NCI-H128 (cell line): ENCODE results near the gene OPRM1.
"Not testable (repeated sequence)": the region's sequence is repeated elsewhere in the genome, so short reads cannot be mapped to it uniquely, and the experiment has no call there.

Source experiments
- DNase-seq: peaks from one replicate; lab custom pipeline; 2025; ENCODE audit not compliant: unreplicated experiment; lab: John Stamatoyannopoulos, UW

Gene OPRM1

DNA sequence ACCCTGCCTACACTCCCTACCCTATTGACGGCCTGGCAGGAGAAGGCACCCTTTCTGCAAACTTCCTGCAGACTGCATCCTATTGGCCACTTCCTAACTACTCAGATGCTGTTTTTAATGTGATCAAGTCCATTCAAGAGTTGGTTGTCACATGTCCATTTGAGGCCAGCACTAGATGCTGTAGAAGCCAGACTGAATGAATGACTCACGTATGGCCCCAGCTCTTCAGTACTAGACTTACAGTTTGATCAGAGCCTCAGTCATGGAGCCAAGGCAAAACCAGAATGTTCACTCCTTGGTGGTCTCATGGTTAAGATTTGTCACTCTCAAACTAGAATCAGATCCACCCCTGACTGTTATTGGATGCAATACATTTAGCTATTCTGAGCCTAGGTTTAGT is 101.7 kb downstream of the OPRM1 start:
- DNase-seq, result no peak

DNA sequence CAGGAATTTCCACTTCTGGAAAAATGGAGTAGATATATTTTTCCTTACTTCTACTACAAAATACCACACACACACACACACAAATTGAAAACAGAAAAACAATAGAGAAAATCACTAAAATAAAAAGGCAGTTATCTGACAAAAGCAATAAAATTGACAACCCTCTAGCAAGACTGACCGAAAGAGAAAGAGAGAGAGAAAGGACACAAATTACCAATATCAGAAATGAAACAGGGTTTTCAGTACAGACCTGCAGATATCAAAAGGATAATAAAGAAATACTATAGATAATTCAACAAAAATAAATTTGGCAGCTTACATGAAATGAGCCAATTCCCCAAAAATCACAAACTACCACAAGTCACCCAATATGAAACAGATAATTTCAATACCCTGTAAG is 104.7 kb downstream of the OPRM1 start:
- no peak for DNase-seq

DNA sequence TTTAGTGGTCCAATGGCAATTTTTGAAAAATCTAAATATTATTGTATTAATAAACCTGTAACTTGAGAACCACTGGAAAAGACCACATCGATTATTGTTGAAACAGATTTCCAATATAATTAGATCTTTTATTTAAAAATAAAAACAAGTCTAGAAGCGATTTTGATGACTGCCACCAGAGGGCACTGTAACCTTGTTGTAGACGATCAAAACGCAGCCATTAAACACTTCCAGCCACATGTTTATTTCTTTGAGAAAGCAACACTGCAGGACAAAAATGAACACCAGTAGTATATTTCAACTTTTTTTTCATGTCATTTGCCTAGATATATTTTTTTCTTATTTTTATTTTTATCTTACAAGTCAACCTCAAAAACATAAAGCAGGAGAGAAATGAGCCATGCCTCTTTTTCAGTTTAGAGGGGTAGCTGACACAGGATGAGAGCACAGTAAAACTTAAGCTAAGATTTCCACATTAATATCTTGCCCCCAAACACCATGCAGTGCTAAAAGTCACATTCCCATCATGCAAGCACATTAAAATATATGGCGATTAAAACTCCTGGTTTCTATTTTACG is 115.4 kb downstream of the OPRM1 start:
- DNase-seq, result peak; percentile 49

DNA sequence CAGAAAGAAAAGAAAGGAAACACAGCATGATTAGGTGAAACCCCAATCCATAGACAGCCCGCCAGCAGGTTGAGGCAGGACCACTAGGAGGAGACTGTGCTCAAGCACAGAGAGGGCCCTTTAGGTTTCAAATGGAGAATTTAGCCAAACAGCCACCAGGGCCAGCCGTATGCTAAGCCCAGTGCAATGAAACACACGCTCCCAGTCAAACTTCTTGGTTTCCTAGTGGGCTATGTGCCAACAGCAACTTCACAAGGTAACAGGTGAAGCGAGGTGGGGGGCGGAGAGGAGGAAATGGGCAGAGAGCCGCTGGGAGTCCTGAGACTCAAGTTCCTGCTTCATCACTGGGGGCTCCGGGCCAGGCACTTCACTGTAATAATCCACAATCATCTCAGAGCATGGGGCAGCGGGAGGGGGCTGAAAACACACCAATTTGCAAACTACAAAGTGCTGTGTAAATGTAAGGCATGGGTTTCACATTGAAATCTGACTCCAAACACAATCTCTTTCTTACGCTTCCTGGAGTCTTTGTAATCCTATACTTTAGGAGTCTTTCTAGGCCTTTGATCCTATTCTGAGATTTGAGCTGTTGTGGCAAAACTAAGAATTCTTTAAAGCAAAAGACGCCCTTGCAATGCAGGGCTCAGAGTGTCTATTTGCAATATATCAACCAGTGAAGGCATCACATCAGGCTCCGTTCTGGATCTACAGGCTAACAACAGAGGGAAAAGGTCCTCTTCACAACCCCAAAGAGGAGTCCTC is 117.3 kb downstream of the OPRM1 start:
- DNase-seq, result peak; percentile 77

DNA sequence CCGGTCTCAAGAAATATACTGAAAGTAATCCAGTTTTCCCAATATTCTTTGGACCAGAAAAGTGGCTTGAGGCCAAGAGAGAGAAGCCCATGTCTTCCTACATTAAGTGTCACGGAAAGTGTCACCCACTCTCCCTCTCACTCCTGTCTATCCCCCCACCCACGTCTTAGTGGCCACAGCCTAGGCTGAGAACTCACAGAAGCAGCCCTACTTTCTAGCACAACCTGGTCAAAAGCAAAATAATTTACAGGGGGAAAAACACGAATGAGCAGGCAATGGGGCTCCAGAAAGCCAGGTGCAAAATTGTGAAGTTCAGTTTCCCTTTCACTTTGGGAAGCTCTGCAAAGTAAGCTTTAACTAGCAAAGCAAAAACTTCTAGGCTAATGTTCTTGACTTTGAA is 118.0 kb downstream of the OPRM1 start:
- no peak for DNase-seq

DNA sequence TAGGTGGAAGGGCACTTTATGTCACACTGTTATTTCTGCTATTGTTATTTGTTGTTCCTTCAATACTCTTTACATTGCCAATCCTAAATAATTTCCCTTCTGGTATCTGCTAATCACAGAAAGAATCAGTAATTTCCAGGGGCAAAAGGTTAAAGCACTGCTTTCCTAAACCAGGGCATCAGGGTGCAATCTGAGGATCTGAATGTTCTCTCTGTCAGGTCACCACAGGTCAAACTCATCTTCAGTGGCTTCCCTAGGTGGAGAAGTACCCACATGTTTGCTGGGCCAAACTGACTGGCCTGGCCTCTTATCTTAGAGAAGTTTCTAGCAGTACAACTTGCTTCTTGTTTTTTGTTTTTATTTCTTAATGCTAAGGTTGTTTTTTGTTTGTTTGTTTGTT is 118.7 kb downstream of the OPRM1 start:
- no peak for DNase-seq

DNA sequence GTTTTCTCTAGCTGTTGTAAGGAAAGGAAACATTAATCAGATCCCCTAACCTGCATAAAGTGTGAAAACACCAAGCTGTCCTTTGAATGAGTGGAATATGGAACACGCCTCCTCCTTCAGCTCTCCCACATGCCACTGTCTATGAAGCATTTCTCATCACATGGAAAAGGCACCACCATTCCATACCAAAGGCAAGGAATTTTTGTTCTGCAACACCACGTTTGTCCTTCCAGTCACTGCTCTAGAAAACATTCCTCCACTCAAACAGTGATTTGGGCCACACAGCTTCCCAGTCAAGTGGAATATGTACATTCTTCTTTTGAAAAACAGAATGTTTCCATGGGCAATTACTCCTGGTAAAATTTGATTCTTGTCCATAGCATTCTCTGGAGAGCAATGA is 120.1 kb downstream of the OPRM1 start:
- no peak for DNase-seq

DNA sequence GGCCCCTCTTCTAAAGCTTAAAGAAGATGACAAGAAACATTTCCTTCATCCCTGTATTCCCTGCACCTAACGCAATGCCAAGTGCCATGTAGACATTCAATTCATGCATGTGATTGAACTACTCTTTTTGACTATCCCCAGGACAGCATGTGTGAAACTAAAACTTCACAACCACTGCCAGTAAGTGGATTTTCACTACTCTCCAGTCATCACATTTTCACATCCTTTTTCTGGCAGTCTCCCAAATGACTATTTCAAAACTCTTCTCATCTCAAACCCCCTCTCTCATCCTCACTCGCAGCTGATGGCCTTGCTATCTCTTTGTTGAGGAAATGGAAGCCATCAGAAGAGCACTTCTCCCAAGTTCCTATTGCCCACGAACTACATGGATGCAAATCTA is 122.6 kb downstream of the OPRM1 start:
- no peak for DNase-seq

DNA sequence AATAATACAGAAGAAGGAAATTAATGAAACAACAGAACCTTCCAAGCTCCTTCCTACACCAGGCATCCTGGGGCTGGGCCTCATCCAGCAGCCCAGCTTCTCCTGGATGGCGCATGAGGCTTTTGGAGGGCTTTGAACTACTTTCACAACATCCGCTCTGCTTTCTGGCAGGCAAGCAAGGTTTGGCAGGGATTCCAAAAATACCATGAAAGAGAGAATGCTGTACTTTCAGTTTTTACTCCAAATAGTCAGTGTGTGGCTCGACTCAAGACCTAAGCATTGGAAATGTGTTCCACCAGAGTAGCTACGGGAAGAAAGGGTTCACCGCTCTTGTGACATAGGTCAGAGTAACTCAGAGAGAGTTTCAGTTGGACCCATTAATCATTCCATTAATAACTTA is 125.4 kb downstream of the OPRM1 start:
- no peak for DNase-seq

DNA sequence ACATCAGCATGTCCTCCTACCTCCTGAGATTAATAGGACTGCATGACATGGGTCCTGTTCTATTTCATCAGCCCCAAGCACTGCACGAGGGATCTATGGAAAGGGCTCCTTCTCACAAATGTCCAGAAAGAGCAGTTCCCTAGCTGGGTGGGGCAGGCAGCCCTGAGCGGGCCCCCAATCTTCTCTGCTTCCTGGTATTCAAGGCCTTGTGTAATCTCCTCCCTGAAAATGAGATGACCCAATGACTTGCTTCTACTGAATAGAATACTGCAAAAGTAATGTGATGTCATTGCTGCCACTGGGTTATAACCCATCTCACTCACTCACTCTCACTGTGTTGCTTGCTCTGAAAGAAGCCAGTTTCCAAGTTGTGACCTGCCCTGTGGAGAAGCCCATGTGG is 126.4 kb downstream of the OPRM1 start:
- DNase-seq, result no peak

DNA sequence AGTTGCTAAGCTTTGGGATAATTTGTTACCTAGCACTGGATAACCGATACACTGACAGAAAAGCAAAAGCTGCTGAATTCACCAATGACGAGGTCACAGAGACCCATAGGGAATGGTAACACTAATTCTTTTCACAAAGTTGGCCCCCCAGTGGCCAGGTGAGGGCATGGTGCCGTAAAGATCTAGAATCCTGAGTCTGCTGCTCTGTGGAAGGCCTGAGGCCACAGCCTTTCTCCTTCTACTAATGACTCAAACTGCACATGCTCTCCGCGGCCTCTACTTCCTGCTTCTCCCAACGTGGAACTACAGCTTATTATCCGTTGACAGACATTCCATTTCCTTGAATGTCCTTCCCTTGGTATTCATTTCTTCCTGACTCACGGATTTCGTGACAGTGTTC is 127.1 kb downstream of the OPRM1 start:
- no peak for DNase-seq

DNA sequence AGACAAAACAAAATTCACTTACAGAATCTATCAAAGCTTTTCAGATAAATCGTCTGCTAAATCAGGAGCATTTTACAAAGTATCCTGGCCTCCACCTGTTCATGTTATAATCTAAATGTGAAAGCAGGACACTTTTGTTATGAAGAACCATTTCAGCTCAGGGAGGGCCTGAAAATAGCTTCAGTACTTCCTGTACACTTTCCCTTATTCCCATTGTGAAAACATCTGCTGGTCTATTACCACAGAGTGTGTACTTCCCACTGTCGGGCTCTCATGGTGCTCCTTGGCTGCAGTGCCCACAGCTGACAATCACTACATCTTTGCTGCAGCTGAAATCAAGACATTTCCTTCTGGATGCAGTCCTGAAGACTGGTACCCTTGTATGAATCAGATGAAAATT is 128.1 kb downstream of the OPRM1 start:
- DNase-seq, result no peak

DNA sequence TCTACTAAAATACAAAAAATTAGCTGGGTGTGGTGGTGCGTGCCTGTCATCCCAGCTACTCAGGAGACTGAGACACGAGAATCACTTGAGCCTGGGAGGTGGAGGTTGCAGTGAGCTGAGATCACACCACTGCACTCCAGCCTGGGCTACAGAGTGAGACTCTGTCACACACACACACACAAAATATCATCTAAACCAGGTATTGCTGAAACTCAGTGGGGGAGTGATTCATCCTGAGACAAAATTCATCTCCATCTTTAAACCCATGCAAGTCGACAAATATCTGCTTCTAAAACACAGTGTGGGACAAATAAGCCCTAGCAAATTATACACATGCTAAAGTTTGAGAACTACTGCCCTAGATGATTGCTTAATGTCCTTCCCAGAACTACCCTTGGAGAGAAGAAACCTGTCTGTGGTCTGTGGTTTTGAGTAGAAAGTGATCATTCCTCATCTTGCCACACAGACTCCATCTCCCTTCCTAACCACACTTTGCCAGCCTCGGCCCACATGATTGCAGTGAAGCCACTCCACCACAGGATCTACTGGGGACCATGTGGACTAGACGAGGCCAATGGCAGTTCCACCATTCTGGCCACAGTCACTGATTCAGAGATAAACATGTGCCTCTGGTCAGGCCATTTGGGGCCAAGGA is 130.3 kb downstream of the OPRM1 start:
- no peak for DNase-seq

DNA sequence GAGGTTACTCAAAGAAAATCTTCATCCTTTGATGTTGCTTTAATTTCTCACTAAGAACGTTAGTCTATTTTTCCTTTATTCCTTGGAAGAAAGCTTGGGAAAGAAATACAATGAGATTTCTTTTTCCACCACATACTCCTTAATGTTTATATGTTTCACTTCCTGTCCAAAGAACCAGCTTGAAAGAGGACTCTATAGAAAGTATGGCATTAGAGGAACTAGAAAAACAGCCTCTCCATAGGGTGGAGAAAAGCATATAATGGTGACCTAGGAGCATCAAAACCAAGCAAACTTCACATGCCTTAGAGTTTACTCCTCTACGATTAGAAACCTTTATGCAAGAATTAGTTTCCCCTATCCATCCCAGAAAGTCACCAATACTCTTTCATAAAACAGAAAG is 131.1 kb downstream of the OPRM1 start:
- DNase-seq, result no peak

DNA sequence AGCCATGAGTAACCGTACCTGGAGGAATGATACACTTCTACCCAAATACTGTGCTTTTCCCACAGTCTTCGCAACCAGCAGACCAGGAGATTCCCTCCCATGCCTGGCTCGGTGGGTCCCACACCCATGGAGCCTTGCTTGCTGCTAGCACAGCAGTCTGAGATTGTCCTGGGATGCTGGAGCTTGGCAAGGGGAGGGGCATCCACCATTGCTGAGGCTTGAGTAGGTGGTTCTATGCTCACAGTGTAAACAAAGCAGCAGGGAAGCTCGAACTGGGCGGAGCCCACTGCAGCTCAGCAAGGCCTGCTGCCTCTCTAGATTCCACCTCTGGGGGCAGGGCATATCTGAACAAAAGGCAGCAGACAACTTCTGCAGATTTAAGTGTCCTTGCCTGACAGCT is 133.4 kb downstream of the OPRM1 start:
- not testable (repeated sequence) for DNase-seq

DNA sequence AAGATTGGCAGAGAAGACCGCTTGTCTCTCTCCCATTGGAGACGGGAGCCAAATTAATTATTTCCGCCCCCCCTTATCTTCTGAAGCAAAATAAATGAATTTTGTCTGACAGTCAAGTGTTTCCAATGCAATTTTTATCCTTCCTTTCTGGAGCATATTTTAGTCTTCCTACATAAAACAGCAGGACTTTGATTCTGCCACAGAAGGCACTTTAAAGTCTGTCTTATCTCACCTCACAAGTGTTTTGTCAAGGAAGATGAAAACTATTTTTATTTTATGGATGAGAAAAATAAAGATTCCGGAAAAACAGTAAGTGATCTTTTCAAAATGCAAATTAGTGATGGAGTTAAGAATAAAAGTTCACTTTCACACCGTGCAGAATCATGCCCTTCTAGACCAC is 140.4 kb downstream of the OPRM1 start:
- DNase-seq, result no peak

DNA sequence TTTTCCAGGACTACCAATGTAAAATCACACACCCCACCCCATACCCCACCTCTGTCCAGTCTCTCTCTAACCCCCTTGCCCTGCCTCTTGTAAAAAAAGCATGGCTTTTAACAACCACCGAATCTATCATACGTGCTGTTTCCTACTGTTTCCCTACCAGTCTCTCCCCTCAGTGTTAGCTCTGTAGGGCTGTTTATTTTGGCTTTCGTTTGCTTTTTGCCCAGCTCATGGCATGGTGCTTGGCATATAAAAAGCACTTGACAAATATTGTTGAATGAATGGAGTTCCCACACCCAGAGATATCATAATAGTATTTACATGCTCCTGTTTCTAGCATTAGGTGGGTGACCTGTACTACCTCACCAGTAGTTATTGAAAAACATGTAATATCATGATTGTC is 148.2 kb downstream of the OPRM1 start:
- DNase-seq, result no peak

DNA sequence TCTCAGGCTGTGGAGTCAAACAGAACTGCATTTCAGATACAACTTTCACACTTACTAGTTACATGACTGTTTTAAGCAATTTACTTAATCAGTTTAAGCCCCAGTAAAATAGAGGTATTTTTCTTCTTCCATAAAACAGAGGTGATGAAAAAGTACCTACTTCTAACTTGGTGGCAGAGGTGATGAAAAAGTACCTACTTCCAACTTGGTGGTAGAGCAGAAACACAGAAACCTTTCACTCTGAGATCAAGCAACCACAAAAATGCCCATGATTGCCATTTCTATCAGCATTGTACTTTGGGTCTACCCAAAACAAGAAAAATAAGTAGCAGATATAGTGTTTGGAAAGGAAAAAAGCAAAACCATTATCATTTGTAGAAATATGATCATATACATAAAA is 148.7 kb downstream of the OPRM1 start:
- DNase-seq, result no peak

DNA sequence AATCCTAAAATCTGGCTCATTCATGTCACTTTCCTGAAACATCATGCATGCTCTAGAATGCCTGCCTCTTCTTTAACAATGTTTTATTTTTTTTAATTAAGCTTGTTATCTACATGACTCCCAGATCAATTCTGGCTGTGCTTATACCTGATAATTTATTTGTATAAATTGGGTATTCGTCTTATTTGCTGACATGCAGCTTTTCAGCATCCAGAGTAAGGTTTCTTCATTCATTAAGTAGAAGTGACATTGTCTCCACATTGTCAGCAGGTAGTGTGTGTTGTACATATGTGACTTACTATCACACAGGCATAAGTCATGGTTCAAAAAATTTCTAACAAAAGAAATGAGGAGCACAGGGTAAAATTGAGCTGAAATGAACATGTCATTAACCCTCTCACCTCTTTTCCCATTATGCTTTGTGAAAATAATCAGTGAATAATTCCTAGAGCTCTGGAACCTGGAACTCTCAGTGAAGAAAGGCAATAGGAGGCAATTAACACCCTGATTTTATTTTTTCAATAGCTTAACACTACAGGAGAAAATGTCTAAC is 157.4 kb downstream of the OPRM1 start:
- DNase-seq, result no peak

DNA sequence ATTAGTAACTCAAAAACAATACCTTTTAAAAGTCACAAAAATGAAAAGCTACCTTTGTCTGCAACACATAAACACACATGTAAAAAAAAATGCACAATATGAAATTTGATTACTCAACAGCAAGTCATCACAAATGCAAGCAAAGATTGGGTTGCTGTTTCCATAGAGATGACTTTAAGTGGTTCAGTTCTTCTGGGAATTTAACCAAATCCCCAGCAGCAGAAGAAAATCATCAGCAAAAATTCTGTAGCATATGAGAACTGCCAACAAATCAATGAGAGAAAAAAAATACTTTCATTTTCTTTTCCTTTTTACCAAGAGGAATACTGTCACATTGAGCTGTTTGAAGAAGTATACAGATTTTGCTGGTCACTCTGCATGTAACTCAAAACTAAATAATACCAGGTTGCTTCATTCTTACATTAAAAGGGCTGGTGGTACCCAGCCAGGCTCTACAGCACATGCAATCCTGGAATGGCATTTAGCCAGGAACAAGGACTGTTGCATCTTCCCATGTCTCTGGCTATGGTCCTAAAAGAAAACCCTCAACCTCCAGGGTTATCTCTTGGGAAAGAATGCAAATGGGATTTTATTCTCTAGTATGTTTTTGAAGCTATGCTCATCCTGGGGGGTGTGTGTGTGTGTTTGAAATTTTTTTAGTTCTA is 158.3 kb downstream of the OPRM1 start:
- no peak for DNase-seq

DNA sequence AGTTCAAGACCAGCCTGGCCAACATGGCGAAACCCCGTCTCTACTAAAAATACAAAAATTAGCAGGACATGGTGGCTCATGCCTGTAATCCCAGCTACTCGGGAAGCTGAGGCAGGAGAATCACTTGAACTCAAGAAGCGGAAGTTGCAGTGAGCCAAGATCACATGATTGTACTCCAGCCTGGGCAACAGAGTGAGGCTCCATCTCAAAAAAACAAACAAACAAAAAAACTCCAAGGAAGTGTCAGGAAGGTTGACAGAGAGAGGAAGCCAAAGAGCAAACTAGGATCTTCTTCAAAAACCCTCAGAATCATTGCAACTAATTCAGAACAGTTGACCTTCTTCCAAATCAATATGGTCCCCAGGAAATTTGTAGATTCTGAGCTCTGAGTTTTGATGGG is 162.6 kb downstream of the OPRM1 start:
- DNase-seq, result not testable (repeated sequence)

DNA sequence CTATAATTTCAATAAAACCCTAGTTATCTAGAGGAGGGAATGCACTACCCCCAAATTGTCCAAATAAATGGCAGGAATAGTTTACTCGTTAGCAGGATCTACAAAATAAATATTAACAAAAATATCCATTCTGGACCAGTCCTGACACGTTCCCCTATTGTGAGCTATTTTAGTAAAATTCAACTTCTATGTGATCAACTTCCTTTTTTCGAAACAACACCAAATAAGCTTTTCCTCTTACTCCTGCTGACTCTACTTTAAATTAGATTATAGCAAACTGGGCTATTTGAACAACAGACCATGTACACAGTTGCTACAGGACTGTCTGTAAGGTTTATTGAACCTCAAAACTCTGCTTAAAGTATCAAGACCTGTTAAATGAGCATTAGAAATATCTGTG is 163.3 kb downstream of the OPRM1 start:
- no peak for DNase-seq
